H1 (cell line): Measurements from ENCODE around the gene NAA38. TPM values are rescaled to one million over a fixed set of nuclear protein-coding genes. Genes with fewer than 3 reads are reported as not detected.

Source experiments
- SAP30 ChIP-seq: fragments of 300-600 bp; sonication (generic); IDR thresholded peaks from 2 replicates; pipeline ENCODE4 v1.7.1; 2012; ENCODE audit warnings: low read length, moderate library complexity, mild to moderate bottlenecking, inconsistent platforms; ENCODE audit not compliant: insufficient read depth, insufficient replicate concordance
- polyA plus RNA-seq, 7 experiments: library from polyadenylated mRNA; depleted of rRNA in 3 of 7; stranded (reverse) in 5 of 7; unstranded in 2 of 7; fragments of >200 nt in 5 of 7; fragments of 200-250 nt in 2 of 7; gene quantifications; 1 replicate in 5 of 7; 2 replicates in 1 of 7; 4 replicates in 1 of 7; pipeline versions ENCODE4 v1.2.1 to v1.2.3, GENCODE V29; 2011 to 2013; ENCODE audit warnings: missing spikeins in 2 of 7, mixed read lengths in 2 of 7
- total RNA-seq: library from RNA; stranded (reverse); fragmentation: NEBNext Ultra II Directional; extraction: Animal tissue kit (Norgen Biotek cat#: 25700); gene quantifications from 2 replicates; pipeline ENCODE4 v1.2.1, GENCODE V29; 2021

The NAA38 gene
- total and polyA plus RNA-seq, 2 of the 8 experiments (the other 6 are each of a cell fraction or from before 2014, with no cell fraction given) = 30.2 to 109 TPM

DNA sequence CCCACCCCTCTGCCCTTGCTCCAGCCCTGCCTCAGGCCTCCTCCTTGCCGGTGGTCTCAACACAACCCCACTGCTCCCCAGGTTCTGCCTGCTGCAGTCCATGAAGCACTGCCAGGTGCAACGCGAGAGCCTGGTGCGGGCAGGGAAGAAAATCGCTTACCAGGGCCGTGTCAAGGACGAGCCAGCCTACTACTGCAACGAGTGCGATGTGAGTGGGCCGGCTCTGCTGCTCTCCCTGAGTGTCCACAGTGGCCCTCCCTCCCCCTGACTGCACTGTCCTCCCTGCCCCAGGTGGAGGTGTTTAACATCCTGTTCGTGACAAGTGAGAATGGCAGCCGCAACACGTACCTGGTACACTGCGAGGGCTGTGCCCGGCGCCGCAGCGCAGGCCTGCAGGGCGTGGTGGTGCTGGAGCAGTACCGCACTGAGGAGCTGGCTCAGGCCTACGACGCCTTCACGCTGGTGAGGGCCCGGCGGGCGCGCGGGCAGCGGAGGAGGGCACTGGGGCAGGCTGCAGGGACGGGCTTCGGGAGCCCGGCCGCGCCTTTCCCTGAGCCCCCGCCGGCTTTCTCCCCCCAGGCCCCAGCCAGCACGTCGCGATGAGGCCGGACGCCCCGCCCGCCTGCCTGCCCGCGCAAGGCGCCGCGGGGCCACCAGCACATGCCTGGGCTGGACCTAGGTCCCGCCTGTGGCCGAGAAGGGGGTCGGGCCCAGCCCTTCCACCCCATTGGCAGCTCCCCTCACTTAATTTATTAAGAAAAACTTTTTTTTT, 4.3 kb downstream of the NAA38 start (continued):
- TF ChIP-seq SAP30 = no peak
